NB4 (cell line): Measurements from ENCODE around the gene MST1.

ENCODE experiments used
- CTCF ChIP-seq: IDR thresholded peaks from one replicate; pipeline ENCODE4 v1.5.1; 2012; ENCODE audit warnings: low read depth, low read length
- MAX ChIP-seq: IDR thresholded peaks from 2 replicates; pipeline ENCODE4 v1.6.1; 2011; ENCODE audit warnings: low read depth, low read length
- MYC ChIP-seq: IDR thresholded peaks from 2 replicates; pipeline ENCODE4 v1.6.1; 2011; ENCODE audit warnings: low read depth, low read length
- POLR2A ChIP-seq: IDR thresholded peaks from 2 replicates; pipeline ENCODE4 v1.6.1; 2011; ENCODE audit warnings: mild to moderate bottlenecking; ENCODE audit not compliant: insufficient read length; ENCODE audit errors: extremely low read depth

- TF ChIP-seq CTCF (no peak), POLR2A (no peak), MAX (no peak), MYC (no peak)
Observed at GRCh38 chr3:49668861-49669260, 20.4 kb downstream of the MST1 start.
